IMR-90 (cell line): ENCODE results near the gene APLN. TPM values are rescaled to one million over a fixed set of nuclear protein-coding genes. Genes with fewer than 3 reads are reported as not detected.

Experiments
- ATAC-seq: fragments of 200-7000 bp; cut with Tn5 transposase; 2 replicates; pipeline ENCODE4 v1.9.1; 2020; ENCODE audit warnings: low read depth, mild to moderate bottlenecking, moderate library complexity
- BruUV-seq: library from RNA; stranded (reverse); fragments of 400-500 nt; replicated peaks from 2 replicates; lab custom pipeline; 2021; lab: Mats Ljungman, UMichigan
- CTCF ChIA-PET: fragments of 300-600 bp; formaldehyde crosslinking; extraction: SDS; loops from one replicate; lab custom pipeline; 2021; ENCODE audit warnings: antibody characterized with exemption; lab: Yijun Ruan, JAX
- POLR2A ChIA-PET: fragments of 300-600 bp; sonication (Branson Sonifier 250); formaldehyde crosslinking; loops from one replicate; lab custom pipeline; 2022; ENCODE audit warnings: antibody characterized with exemption; ENCODE audit not compliant: unreplicated experiment; lab: Charles Lee
- DNase-seq: peaks from one replicate; pipeline ENCODE4 v3.0.0; 2013
- H2AFZ ChIP-seq: replicated peaks from 2 replicates; pipeline ENCODE3; 2013; ENCODE audit warnings: low read length, mild to moderate bottlenecking; ENCODE audit not compliant: poor library complexity
- H2AK5ac ChIP-seq: 2 replicates; pipeline ENCODE4 v1.6.1; 2013; ENCODE audit warnings: low read depth, low read length, inconsistent platforms
- H2AK9ac ChIP-seq: replicated peaks from 2 replicates; pipeline ENCODE3; 2013; ENCODE audit warnings: mild to moderate bottlenecking, low read depth, low read length, moderate library complexity; ENCODE audit not compliant: poor library complexity
- H2BK120ac ChIP-seq: 2 replicates; pipeline ENCODE4 v1.6.1; 2013; ENCODE audit warnings: low read depth, low read length, inconsistent platforms
- H2BK15ac ChIP-seq: 3 replicates; pipeline ENCODE4 v1.6.1; 2013; ENCODE audit warnings: low read depth, low read length, inconsistent platforms
- H2BK20ac ChIP-seq: 2 replicates; pipeline ENCODE4 v1.6.1; 2013; ENCODE audit warnings: low read depth, mild to moderate bottlenecking, inconsistent platforms, low read length, moderate library complexity
- H2BK5ac ChIP-seq: 2 replicates; pipeline ENCODE4 v1.6.1; 2013; ENCODE audit warnings: mild to moderate bottlenecking, low read depth, low read length, inconsistent platforms; ENCODE audit not compliant: poor library complexity, severe bottlenecking
- H3K14ac ChIP-seq: replicated peaks from 2 replicates; pipeline ENCODE4 v1.6.1; 2013; ENCODE audit warnings: low read depth, low read length, inconsistent platforms
- H3K18ac ChIP-seq: 2 replicates; pipeline ENCODE4 v1.6.1; 2013; ENCODE audit warnings: low read depth, low read length, control low read depth
- H3K23ac ChIP-seq: 2 replicates; pipeline ENCODE4 v1.6.1; 2013; ENCODE audit warnings: low read depth, low read length, inconsistent platforms
- H3K27ac ChIP-seq: 2 replicates; pipeline ENCODE4 v1.5.1; 2013; ENCODE audit warnings: mild to moderate bottlenecking, control low read depth, low read length; ENCODE audit not compliant: insufficient read depth
- H3K27me3 ChIP-seq: 2 replicates; pipeline ENCODE4 v1.6.1; 2013; ENCODE audit warnings: low read length; ENCODE audit not compliant: control insufficient read depth, insufficient read depth
- H3K36me3 ChIP-seq: 2 replicates; pipeline ENCODE4 v1.6.1; 2013; ENCODE audit warnings: low read length, mixed read lengths; ENCODE audit not compliant: control insufficient read depth, insufficient read depth
- H3K4ac ChIP-seq: 2 replicates; pipeline ENCODE4 v1.6.1; 2013; ENCODE audit warnings: low read depth, low read length, inconsistent platforms
- H3K4me1 ChIP-seq: 2 replicates; pipeline ENCODE4 v1.6.1; 2013; ENCODE audit warnings: low read length, mixed read lengths; ENCODE audit not compliant: control insufficient read depth, insufficient read depth
- H3K4me2 ChIP-seq: 2 replicates; pipeline ENCODE4 v1.6.1; 2013; ENCODE audit warnings: low read depth, mild to moderate bottlenecking, control low read depth, low read length, moderate library complexity
- H3K4me3 ChIP-seq: 2 replicates; pipeline ENCODE4 v1.5.1; 2013; ENCODE audit warnings: low read depth, mild to moderate bottlenecking, control low read depth, low read length, moderate library complexity; ENCODE audit not compliant: insufficient read depth
- H3K56ac ChIP-seq: 2 replicates; pipeline ENCODE4 v1.6.1; 2013; ENCODE audit warnings: low read length, inconsistent platforms; ENCODE audit not compliant: insufficient read depth; ENCODE audit errors: extremely low read depth
- H3K79me1 ChIP-seq, 2 experiments: 2 replicates each; pipeline ENCODE4 v1.6.1; 2013; ENCODE audit warnings: low read length in 2 of 2, inconsistent platforms in 1 of 2, low read depth in 1 of 2
- H3K9ac ChIP-seq: 2 replicates; pipeline ENCODE4 v1.6.1; 2013; ENCODE audit warnings: low read depth, low read length, control low read depth
- H3K9me1 ChIP-seq: 2 replicates; pipeline ENCODE4 v1.6.1; 2013; ENCODE audit warnings: low read length, inconsistent platforms; ENCODE audit not compliant: insufficient read depth
- H3K9me3 ChIP-seq: 2 replicates; pipeline ENCODE4 v1.6.1; 2013; ENCODE audit warnings: low read length; ENCODE audit not compliant: control insufficient read depth, insufficient read depth
- H4K20me1 ChIP-seq: 2 replicates; pipeline ENCODE4 v1.6.1; 2013; ENCODE audit warnings: low read length, inconsistent platforms; ENCODE audit not compliant: insufficient read depth
- H4K5ac ChIP-seq: 2 replicates; pipeline ENCODE4 v1.6.1; 2013; ENCODE audit warnings: mild to moderate bottlenecking, low read depth, low read length, control low read depth
- H4K8ac ChIP-seq, 2 experiments: 2 replicates each; pipeline ENCODE4 v1.6.1; 2013; ENCODE audit warnings: low read depth in 2 of 2, low read length in 2 of 2, control low read depth in 1 of 2, inconsistent platforms in 1 of 2
- H4K91ac ChIP-seq: 2 replicates; pipeline ENCODE4 v1.6.1; 2013; ENCODE audit warnings: low read depth, low read length, inconsistent platforms; ENCODE audit not compliant: insufficient read depth
- CEBPB ChIP-seq: IDR thresholded peaks from 2 replicates; pipeline ENCODE4 v1.6.1; 2012; ENCODE audit warnings: low read depth, low read length, improper control_type of control experiment
- CHD1 ChIP-seq: IDR thresholded peaks from 2 replicates; pipeline ENCODE4 v1.6.1; 2012; ENCODE audit warnings: low read depth, low read length, improper control_type of control experiment
- POLR2A ChIP-seq: IDR thresholded peaks from 2 replicates; pipeline ENCODE4 v1.6.1; 2012; ENCODE audit warnings: mild to moderate bottlenecking, low read depth, low read length
- WGBS, 2 experiments: methylation state at CpG; one replicate each; pipeline versions ENCODE4 v1.1.5 to v1.1.7; 2013; ENCODE audit warnings: missing lambda C conversion rate in 2 of 2; ENCODE audit not compliant: insufficient read length in 1 of 2; ENCODE audit errors: extremely low coverage in 2 of 2; 5-methylcytosine and 5-hydroxymethylcytosine counted together
- dilution Hi-C: fragments of 300-500 bp; cut with HindIII; formaldehyde crosslinking; loops from one replicate; pipeline ENCODE4 v1.14.3; 2018; ENCODE audit warnings: low sequenced_read_pairs; ENCODE audit not compliant: unreplicated experiment
- in situ Hi-C: fragments of 300-500 bp; cut with MboI; formaldehyde crosslinking; loops from 3 replicates; pipeline ENCODE4 v1.14.3; 2019; ENCODE audit warnings: low sequenced_read_pairs, inconsistent platforms, mixed read lengths
- intact Hi-C: fragments of 100-400 bp; cut with micrococcal nuclease; formaldehyde crosslinking; loops from 2 replicates; pipeline ENCODE4 v1.10.0; 2022
- polyA plus RNA-seq, 3 experiments: library from polyadenylated mRNA; depleted of rRNA; stranded (reverse); fragments of >200 nt; gene quantifications; 2 replicates each; pipeline ENCODE4 v1.2.3, GENCODE V29; 2012; ENCODE audit warnings: low replicate concordance in 1 of 3
- total RNA-seq: library from RNA; depleted of rRNA; stranded (reverse); fragments of >200 nt; gene quantifications from 2 replicates; pipeline ENCODE4 v1.2.3, GENCODE V29; 2012

APLN gene
- total and polyA plus RNA-seq, 2 of the 4 experiments (the other 2 are of a cell fraction): 0.18 to 0.72 TPM

DNA sequence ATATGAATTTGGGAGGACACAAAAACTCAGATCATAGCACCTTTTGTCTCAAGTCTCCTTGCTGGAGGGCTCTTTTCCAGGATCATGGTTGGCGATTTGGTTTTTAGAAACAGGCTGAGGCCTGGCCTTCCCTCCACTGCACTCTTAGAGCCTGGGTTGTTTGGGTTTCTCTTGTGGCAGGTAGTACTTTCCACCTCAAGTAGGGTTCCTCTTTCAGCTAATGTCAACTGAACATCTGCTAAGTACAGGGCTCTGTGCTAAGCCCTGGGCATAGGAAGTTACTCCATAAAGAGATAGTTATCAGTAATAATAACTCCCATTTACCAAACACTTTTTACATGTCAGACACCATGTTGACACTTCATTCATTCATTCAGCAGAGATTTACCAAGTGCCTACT, 28.2 kb upstream of the APLN start:
- ATAC-seq (no peak), DNase-seq (no peak)
- BruUV-seq: no TSS peak
- Histone ChIP-seq H2BK5ac (no peak overlapping the region), H3K14ac (no peak overlapping the region), H3K18ac (no peak overlapping the region), H3K4me3 (no peak overlapping the region), H2AK5ac (no peak overlapping the region), H2AK9ac (no peak overlapping the region), H2AFZ (no peak overlapping the region), H3K9ac (no peak overlapping the region), H2BK120ac (no peak overlapping the region), H3K27me3 (peaks cover 12% of the 10 kb centered on the region; the same call in 1 of the 2 replicates), H3K36me3 (no peaks in the 10 kb centered on the region), H3K23ac (no peak overlapping the region), H2BK15ac (no peak overlapping the region), H4K8ac (no peak overlapping the region), H3K4me1 (peaks cover 2% of the 10 kb centered on the region), H3K79me1 (no peaks in the 10 kb centered on the region), H3K27ac (no peak overlapping the region), H3K9me3 (no peaks in the 10 kb centered on the region), H4K91ac (no peak overlapping the region), H4K20me1 (no peaks in the 10 kb centered on the region), H2BK20ac (no peak overlapping the region), H3K9me1 (no peaks in the 10 kb centered on the region), H3K56ac (no peak overlapping the region), H3K4ac (no peak overlapping the region), H3K4me2 (no peak overlapping the region), H4K5ac (no peak overlapping the region)
- POLR2A ChIA-PET: no interaction called here
- intact Hi-C loops: no loop called here
- in situ Hi-C loops: no loop called here
- no CpG with 5 or more reads among the region's 1 CpG for WGBS, 2 experiments
- dilution Hi-C loops: no loop called here
- CTCF ChIA-PET: no interaction called here
- no peak for TF ChIP-seq CHD1
- TF ChIP-seq POLR2A: no peak
- no peak for TF ChIP-seq CEBPB
